GM06990 (cell line): ENCODE results near the gene PRKAG1.
A peak's percentile ranks its signal among the peaks of the same experiment; 100 is the strongest.

Experiments used
- DNase-seq: peaks from one replicate; pipeline ENCODE4 v3.0.0-alpha.2; 2011; ENCODE audit not compliant: insufficient read length; ENCODE audit errors: extremely low read depth
- H3K27me3 ChIP-seq: replicated peaks from 2 replicates; pipeline ENCODE4 v1.6.0; 2011; ENCODE audit warnings: low read length; ENCODE audit not compliant: control insufficient read depth, insufficient read depth
- H3K36me3 ChIP-seq: 2 replicates; pipeline ENCODE4 v1.5.1; 2011; ENCODE audit warnings: low read length; ENCODE audit not compliant: control insufficient read depth, insufficient read depth
- H3K4me3 ChIP-seq: replicated peaks from 2 replicates; pipeline ENCODE4 v1.5.1; 2011; ENCODE audit warnings: low read depth, mild to moderate bottlenecking, control low read depth, low read length
- TF ChIP-seq, protein P1 (sequence below): IDR thresholded peaks from 2 replicates; pipeline ENCODE4 v1.5.1; 2011; ENCODE audit warnings: low read length, control low read depth, mild to moderate bottlenecking, inconsistent platforms; ENCODE audit not compliant: insufficient read depth, poor library complexity, severe bottlenecking

PRKAG1 gene

DNA sequence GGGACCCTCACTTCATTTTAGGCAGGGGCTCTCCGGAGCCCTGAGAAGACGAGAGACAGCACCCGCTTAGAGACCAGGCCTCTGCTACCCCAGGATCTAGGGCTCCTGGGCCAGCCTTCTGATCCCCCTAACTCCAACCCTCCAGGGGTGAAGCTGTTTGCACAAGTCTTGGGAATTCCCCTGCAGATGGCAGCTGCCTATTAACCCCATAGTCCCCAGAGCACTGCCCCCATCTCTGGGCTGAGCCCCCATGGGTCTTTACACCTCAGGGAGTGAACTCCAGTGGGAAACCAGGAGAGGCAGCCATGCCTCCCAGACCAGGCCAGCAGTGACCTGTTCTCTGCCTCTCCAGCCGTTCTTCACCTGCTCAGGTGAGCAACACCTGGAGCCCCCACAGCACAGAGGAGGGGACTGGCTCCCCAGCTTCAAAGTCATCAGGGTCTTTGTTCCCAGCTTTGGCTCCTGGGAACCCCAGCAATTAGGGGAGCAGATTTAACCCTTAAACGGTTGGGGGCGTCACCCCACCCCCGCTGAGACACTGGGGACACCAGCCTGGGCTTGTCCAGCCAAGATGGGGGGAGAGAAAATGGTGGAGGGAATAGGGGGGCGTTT is 49.3 kb downstream of the PRKAG1 start:
- Histone ChIP-seq H3K4me3 (no peak overlapping the region), H3K27me3 (peaks cover 9% of the 10 kb centered on the region), H3K36me3 (no peaks in the 10 kb centered on the region)
- TF ChIP-seq, protein P1, sequence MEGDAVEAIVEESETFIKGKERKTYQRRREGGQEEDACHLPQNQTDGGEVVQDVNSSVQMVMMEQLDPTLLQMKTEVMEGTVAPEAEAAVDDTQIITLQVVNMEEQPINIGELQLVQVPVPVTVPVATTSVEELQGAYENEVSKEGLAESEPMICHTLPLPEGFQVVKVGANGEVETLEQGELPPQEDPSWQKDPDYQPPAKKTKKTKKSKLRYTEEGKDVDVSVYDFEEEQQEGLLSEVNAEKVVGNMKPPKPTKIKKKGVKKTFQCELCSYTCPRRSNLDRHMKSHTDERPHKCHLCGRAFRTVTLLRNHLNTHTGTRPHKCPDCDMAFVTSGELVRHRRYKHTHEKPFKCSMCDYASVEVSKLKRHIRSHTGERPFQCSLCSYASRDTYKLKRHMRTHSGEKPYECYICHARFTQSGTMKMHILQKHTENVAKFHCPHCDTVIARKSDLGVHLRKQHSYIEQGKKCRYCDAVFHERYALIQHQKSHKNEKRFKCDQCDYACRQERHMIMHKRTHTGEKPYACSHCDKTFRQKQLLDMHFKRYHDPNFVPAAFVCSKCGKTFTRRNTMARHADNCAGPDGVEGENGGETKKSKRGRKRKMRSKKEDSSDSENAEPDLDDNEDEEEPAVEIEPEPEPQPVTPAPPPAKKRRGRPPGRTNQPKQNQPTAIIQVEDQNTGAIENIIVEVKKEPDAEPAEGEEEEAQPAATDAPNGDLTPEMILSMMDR = no peak
- DNase-seq = no peak

DNA sequence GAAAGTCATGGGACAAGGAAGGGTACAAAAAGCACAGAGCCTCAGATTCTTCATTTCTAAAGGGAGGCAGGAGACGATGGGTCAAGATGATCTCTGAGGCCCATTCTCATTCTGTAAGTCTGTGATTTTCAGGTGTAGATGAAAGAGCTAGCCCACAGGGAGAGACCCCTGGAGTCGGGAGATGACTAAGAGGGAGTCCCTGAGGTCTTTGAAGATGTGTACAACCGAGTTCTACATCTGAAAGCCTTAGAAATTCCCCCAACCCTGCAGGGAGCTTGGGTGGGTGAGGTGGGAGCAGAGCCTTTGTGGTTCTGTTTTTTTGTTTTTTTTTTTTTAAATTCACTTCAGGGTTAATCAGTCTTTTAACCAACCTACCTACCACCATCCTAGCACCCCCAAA is 50.1 kb downstream of the PRKAG1 start:
- Histone ChIP-seq H3K36me3 (no peaks in the 10 kb centered on the region), H3K27me3 (peaks cover 9% of the 10 kb centered on the region), H3K4me3 (no peak overlapping the region)
- DNase-seq = no peak
- TF ChIP-seq, protein P1 = no peak

DNA sequence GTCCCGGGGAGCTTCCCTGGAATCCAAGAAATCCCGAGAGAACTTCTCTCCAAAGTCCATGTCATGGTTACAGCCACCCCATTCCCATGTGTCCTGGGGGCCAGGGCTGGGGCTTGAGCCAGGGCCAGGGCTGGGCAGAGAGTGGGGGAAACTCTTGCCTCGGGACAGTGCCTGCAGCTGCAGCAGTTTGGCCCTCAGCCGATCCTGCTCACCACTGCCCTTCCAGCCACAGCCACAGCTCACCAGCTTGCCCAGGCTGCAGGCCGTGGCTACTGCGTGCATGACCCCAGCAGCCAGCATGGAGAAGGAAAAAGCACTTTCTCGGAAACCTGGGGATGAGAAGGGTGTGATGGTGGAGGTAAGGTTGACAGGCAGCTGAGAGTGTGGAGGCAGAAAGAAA is 50.6 kb downstream of the PRKAG1 start:
- DNase-seq = no peak
- peaks cover 8% of the 10 kb centered on the region for H3K27me3 ChIP-seq
- TF ChIP-seq, protein P1 = no peak

DNA sequence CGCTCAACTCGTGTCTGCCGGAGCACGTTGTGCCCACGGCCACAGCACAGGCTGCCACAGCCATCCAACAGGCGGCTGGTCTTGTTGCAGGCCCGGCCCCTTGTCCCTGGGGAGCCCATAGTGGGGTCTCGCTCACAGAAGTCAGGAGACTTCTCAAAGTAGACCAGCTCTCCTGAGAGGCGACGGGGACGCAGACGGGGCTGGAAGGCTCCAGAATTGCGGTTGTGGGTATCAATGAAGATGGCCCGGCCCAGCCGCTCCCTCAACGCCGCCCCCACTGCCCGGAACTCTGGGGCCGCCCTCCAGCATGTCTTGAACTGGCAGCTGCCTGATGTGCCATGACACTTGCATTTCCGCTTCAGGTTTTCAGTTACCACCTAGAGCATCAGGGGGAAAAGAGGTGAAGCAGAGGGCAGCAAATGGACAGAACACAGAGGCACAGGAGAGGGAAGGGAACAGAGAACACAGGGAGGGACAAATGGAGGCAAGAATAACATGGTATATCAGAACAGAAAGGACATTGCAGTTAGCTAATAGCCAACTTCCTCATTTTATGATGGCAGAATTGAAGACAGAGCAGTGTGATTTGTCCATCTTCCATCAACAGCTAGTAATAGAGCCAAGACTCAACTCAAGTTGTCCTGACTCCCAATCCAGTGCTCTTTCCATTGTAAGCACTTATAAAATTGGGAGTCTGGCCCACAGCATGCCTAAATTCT is 52.2 kb downstream of the PRKAG1 start:
- peak; percentile 53 for DNase-seq
- H3K27me3 ChIP-seq = peaks cover 5% of the 10 kb centered on the region
- no peak overlapping the region for H3K4me3 ChIP-seq
- TF ChIP-seq, protein P1 = no peak
- H3K36me3 ChIP-seq = no peaks in the 10 kb centered on the region

More for the DNA sequence above, 50.6 kb downstream of the PRKAG1 start:
- Histone ChIP-seq H3K36me3 (no peaks in the 10 kb centered on the region), H3K4me3 (no peak overlapping the region)

DNA sequence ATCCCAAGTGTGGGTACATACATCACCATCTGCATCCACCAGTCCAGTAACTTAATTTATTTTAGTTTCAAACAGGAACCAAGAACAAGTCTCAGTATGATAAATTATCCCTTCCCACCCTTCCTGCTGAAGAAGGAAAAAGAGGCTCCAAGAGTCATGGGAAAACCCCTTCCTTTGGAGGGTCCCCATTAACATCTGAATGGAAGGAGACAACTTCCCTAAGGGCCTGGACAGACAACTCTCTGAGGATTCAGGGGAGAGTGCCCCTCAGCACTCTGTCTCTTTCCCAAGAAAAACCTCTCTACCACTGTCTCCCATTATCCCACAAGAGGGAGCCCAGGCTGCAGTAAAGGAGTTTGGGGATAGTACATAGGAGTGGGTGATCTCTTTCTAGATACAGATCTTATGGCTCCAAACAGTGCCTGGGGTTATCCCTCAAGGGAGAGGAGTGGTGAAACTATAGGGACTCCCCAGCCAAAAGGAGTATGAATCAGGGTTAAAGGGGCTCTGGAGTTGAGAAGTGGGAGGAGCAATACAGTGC is 53.2 kb downstream of the PRKAG1 start:
- Histone ChIP-seq H3K4me3 (no peak overlapping the region), H3K27me3 (no peaks in the 10 kb centered on the region; the same call in 1 of the 2 replicates), H3K36me3 (no peaks in the 10 kb centered on the region)
- TF ChIP-seq, protein P1 = no peak
- DNase-seq = no peak
